ENCODE measurements around the gene PUS10.
"Not testable (repeated sequence)": the region's sequence is repeated elsewhere in the genome, so short reads cannot be mapped to it uniquely, and the experiment has no call there.

The PUS10 gene

GRCh38 chr2:61044636-61045035 lies 26.6 kb upstream of the PUS10 start:
- Histone ChIP-seq H3K4me3 (ENCODE audit: low read depth in 1 of 2, low read length in 2 of 2) (no peak overlapping the region), H3K9me3 (ENCODE audit: insufficient read depth, low read length, severe bottlenecking) (no peaks in the 10 kb centered on the region), H3K79me2 (ENCODE audit: insufficient read depth, low read length) (peaks cover 5% of the 10 kb centered on the region; the same call in 1 of the 2 replicates), H3K27me3 (ENCODE audit: insufficient read depth, low read length, poor library complexity) (no peaks in the 10 kb centered on the region), H3K4me1 (ENCODE audit: insufficient read depth, low read length) (no peaks in the 10 kb centered on the region), H4K20me1 (ENCODE audit: insufficient read depth, low read length) (no peaks in the 10 kb centered on the region), H3K4me2 (ENCODE audit: insufficient read depth, low read length) (no peak overlapping the region), H2AFZ (ENCODE audit: low read depth, low read length) (no peak overlapping the region), H3K9ac (ENCODE audit: low read depth, low read length) (no peak overlapping the region), H3K27ac (ENCODE audit: low read length) (no peak overlapping the region), H3K36me3 (ENCODE audit: insufficient read depth, low read length) (peaks cover 44% of the 10 kb centered on the region)
- DNase-seq (no peak), ATAC-seq (ENCODE audit: insufficient read depth, low read depth) (no peak)
- TF ChIP-seq EZH2 (IDR thresholded peaks at IDR 0.05; ENCODE audit: borderline replicate concordance, low read depth, low read length, severe bottlenecking), result no peak
- TF ChIP-seq, protein P1, sequence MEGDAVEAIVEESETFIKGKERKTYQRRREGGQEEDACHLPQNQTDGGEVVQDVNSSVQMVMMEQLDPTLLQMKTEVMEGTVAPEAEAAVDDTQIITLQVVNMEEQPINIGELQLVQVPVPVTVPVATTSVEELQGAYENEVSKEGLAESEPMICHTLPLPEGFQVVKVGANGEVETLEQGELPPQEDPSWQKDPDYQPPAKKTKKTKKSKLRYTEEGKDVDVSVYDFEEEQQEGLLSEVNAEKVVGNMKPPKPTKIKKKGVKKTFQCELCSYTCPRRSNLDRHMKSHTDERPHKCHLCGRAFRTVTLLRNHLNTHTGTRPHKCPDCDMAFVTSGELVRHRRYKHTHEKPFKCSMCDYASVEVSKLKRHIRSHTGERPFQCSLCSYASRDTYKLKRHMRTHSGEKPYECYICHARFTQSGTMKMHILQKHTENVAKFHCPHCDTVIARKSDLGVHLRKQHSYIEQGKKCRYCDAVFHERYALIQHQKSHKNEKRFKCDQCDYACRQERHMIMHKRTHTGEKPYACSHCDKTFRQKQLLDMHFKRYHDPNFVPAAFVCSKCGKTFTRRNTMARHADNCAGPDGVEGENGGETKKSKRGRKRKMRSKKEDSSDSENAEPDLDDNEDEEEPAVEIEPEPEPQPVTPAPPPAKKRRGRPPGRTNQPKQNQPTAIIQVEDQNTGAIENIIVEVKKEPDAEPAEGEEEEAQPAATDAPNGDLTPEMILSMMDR (IDR thresholded peaks at IDR 0.05; ENCODE audit: borderline replicate concordance, extremely low read depth, low read length, poor library complexity, severe bottlenecking), result no peak

GRCh38 chr2:61042807-61043206 lies 24.8 kb upstream of the PUS10 start:
- Histone ChIP-seq H3K36me3 (ENCODE audit: insufficient read depth, low read length) (peaks cover 28% of the 10 kb centered on the region), H4K20me1 (ENCODE audit: insufficient read depth, low read length) (no peaks in the 10 kb centered on the region), H3K27ac (ENCODE audit: low read length) (no peak overlapping the region), H3K4me1 (ENCODE audit: insufficient read depth, low read length) (no peaks in the 10 kb centered on the region), H3K9ac (ENCODE audit: low read depth, low read length) (no peak overlapping the region), H2AFZ (ENCODE audit: low read depth, low read length) (no peak overlapping the region), H3K27me3 (ENCODE audit: insufficient read depth, low read length, poor library complexity) (no peaks in the 10 kb centered on the region), H3K9me3 (ENCODE audit: insufficient read depth, low read length, severe bottlenecking) (no peaks in the 10 kb centered on the region), H3K4me2 (ENCODE audit: insufficient read depth, low read length) (no peak overlapping the region), H3K79me2 (ENCODE audit: insufficient read depth, low read length) (peaks cover 5% of the 10 kb centered on the region; the same call in 1 of the 2 replicates), H3K4me3 (ENCODE audit: low read depth in 1 of 2, low read length in 2 of 2) (no peak overlapping the region)
- TF ChIP-seq EZH2 (IDR thresholded peaks at IDR 0.05; ENCODE audit: borderline replicate concordance, low read depth, low read length, severe bottlenecking), result no peak
- TF ChIP-seq, protein P1 (IDR thresholded peaks at IDR 0.05; ENCODE audit: borderline replicate concordance, extremely low read depth, low read length, poor library complexity, severe bottlenecking), result no peak
- ATAC-seq (ENCODE audit: insufficient read depth, low read depth), result no peak
- DNase-seq, result no peak

DNA sequence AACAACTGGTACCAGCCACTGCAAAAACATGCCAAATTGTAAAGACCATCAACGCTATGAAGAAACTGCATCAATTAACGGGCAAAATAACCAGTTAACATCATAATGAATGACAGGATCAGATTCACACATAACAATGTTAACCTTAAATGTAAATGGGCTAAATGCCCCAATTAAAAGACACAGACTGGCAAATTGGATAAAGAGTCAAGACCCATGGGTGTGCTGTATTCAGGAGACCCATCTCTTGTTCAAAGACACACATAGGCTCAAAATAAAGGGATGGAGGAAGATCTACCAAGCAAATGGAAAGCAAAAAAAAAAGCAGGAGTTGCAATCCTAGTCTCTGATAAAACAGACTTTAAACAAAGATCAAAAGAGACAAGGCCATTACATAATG lies 18.6 kb upstream of the PUS10 start:
- not testable (repeated sequence) for H3K4me1 ChIP-seq (ENCODE audit: insufficient read depth, low read length); ATAC-seq (ENCODE audit: insufficient read depth, low read depth); H3K9ac ChIP-seq (ENCODE audit: low read depth, low read length); H3K79me2 ChIP-seq (ENCODE audit: insufficient read depth, low read length); DNase-seq; H4K20me1 ChIP-seq (ENCODE audit: insufficient read depth, low read length); H3K9me3 ChIP-seq (ENCODE audit: insufficient read depth, low read length, severe bottlenecking); H3K4me3 ChIP-seq (ENCODE audit: low read depth in 1 of 2, low read length in 2 of 2); H2AFZ ChIP-seq (ENCODE audit: low read depth, low read length); H3K4me2 ChIP-seq (ENCODE audit: insufficient read depth, low read length); H3K27me3 ChIP-seq (ENCODE audit: insufficient read depth, low read length, poor library complexity); H3K27ac ChIP-seq (ENCODE audit: low read length)
- H3K36me3 ChIP-seq (ENCODE audit: insufficient read depth, low read length), result peaks cover 37% of the 10 kb centered on the region

GRCh38 chr2:61034592-61034991 lies 16.5 kb upstream of the PUS10 start:
- H3K79me2 ChIP-seq (ENCODE audit: insufficient read depth, low read length); H3K4me1 ChIP-seq (ENCODE audit: insufficient read depth, low read length); H3K9me3 ChIP-seq (ENCODE audit: insufficient read depth, low read length, severe bottlenecking): not testable (repeated sequence)

More at GRCh38 chr2:61034592-61034991, 16.5 kb upstream of the PUS10 start:
- peaks cover 43% of the 10 kb centered on the region for H3K36me3 ChIP-seq (ENCODE audit: insufficient read depth, low read length)
- not testable (repeated sequence) for H3K9ac ChIP-seq (ENCODE audit: low read depth, low read length); H3K4me3 ChIP-seq (ENCODE audit: low read depth in 1 of 2, low read length in 2 of 2); ATAC-seq (ENCODE audit: insufficient read depth, low read depth); H4K20me1 ChIP-seq (ENCODE audit: insufficient read depth, low read length); H3K27ac ChIP-seq (ENCODE audit: low read length); DNase-seq; H3K27me3 ChIP-seq (ENCODE audit: insufficient read depth, low read length, poor library complexity); H3K4me2 ChIP-seq (ENCODE audit: insufficient read depth, low read length); H2AFZ ChIP-seq (ENCODE audit: low read depth, low read length)

Data from DND-41 (cell line).